SK-N-SH treated with all-trans-retinoic acid at 6 μM for 48 hours (cell line): ENCODE results near the gene CREBRF.
A peak's percentile ranks its signal among the peaks of the same experiment; 100 is the strongest.

Source experiments
- ATAC-seq: fragments of 200-7000 bp; cut with Tn5 transposase; 3 replicates; pipeline ENCODE4 v1.9.1; 2020; ENCODE audit warnings: mild to moderate bottlenecking, moderate library complexity
- ARNTL ChIP-seq: fragments of 450-650 bp; formaldehyde crosslinking; IDR thresholded peaks from 2 replicates; pipeline ENCODE4 v1.5.0; 2020; ENCODE audit warnings: low read depth, mild to moderate bottlenecking, moderate library complexity, borderline replicate concordance
- BACH2 ChIP-seq: fragments of 250-450 bp; sonication (Bioruptor Pico); IDR thresholded peaks from 2 replicates; pipeline ENCODE4 v1.9.0; 2021; ENCODE audit warnings: mild to moderate bottlenecking, borderline replicate concordance
- CREB5 ChIP-seq: fragments of 250-450 bp; sonication (Bioruptor Pico); IDR thresholded peaks from 2 replicates; pipeline ENCODE4 v1.5.1; 2020; ENCODE audit warnings: low read depth, mild to moderate bottlenecking, moderate library complexity
- CSDC2 ChIP-seq: fragments of 250-450 bp; sonication (Bioruptor Pico); IDR thresholded peaks from 2 replicates; pipeline ENCODE4 v1.5.0; 2020; ENCODE audit warnings: mild to moderate bottlenecking, moderate library complexity
- ESRRG ChIP-seq: fragments of 250-450 bp; sonication (Bioruptor Pico); IDR thresholded peaks from 2 replicates; pipeline ENCODE4 v1.6.1; 2021; ENCODE audit warnings: mild to moderate bottlenecking
- GLIS3 ChIP-seq: fragments of 250-450 bp; sonication (Bioruptor Pico); IDR thresholded peaks from 2 replicates; pipeline ENCODE4 v1.5.0; 2020; ENCODE audit warnings: mild to moderate bottlenecking, moderate library complexity
- ISL1 ChIP-seq: fragments of 250-450 bp; sonication (Bioruptor Pico); IDR thresholded peaks from 2 replicates; pipeline ENCODE4 v2.1.2; 2022; ENCODE audit warnings: mild to moderate bottlenecking, moderate library complexity
- PPARA ChIP-seq: fragments of 250-450 bp; sonication (Bioruptor Pico); IDR thresholded peaks from 2 replicates; pipeline ENCODE4 v1.5.0; 2020; ENCODE audit warnings: mild to moderate bottlenecking, borderline replicate concordance
- RARB ChIP-seq: fragments of 250-450 bp; sonication (Bioruptor Pico); IDR thresholded peaks from 2 replicates; pipeline ENCODE4 v1.8.0; 2021; ENCODE audit warnings: mild to moderate bottlenecking, moderate library complexity
- SNAI2 ChIP-seq: fragments of 250-450 bp; sonication (Bioruptor Pico); IDR thresholded peaks from 2 replicates; pipeline ENCODE4 v1.5.0; 2020; ENCODE audit warnings: mild to moderate bottlenecking, moderate library complexity
- TOX ChIP-seq: fragments of 250-450 bp; sonication (Bioruptor Pico); IDR thresholded peaks from 2 replicates; pipeline ENCODE4 v1.8.0; 2021; ENCODE audit warnings: mild to moderate bottlenecking, moderate library complexity, borderline replicate concordance
- ZC3H10 ChIP-seq: fragments of 250-450 bp; sonication (Bioruptor Pico); IDR thresholded peaks from 2 replicates; pipeline ENCODE4 v1.5.1; 2021; ENCODE audit warnings: mild to moderate bottlenecking, moderate library complexity
- ZFP30 ChIP-seq: fragments of 450-650 bp; formaldehyde crosslinking; IDR thresholded peaks from 2 replicates; pipeline ENCODE4 v1.5.0; 2022; ENCODE audit warnings: mild to moderate bottlenecking, moderate library complexity
- ZNF70 ChIP-seq: fragments of 450-650 bp; formaldehyde crosslinking; IDR thresholded peaks from 2 replicates; pipeline ENCODE4 v1.5.0; 2020; ENCODE audit warnings: mild to moderate bottlenecking, moderate library complexity
- TF ChIP-seq, protein P1 (sequence below): fragments of 250-450 bp; sonication (Bioruptor Pico); IDR thresholded peaks from 2 replicates; pipeline ENCODE4 v1.8.0; 2020; ENCODE audit warnings: mild to moderate bottlenecking, moderate library complexity, borderline replicate concordance
- TF ChIP-seq, protein P2 (sequence below): fragments of 250-450 bp; sonication (Bioruptor Pico); IDR thresholded peaks from 2 replicates; pipeline ENCODE4 v1.8.0; 2021; ENCODE audit warnings: low read depth, mild to moderate bottlenecking, moderate library complexity, borderline replicate concordance
- TF ChIP-seq, protein P3 (sequence below): fragments of 250-450 bp; sonication (Bioruptor Pico); IDR thresholded peaks from 2 replicates; pipeline ENCODE4 v1.5.1; 2021; ENCODE audit warnings: mild to moderate bottlenecking, moderate library complexity

CREBRF gene

GRCh38 chr5:173047838-173048105, 8.4 kb upstream of the CREBRF start:
- TF ChIP-seq ARNTL (CRISPR knock-in tag) (no peak), ZFP30 (CRISPR knock-in tag) (no peak)
- TF ChIP-seq, protein P1, sequence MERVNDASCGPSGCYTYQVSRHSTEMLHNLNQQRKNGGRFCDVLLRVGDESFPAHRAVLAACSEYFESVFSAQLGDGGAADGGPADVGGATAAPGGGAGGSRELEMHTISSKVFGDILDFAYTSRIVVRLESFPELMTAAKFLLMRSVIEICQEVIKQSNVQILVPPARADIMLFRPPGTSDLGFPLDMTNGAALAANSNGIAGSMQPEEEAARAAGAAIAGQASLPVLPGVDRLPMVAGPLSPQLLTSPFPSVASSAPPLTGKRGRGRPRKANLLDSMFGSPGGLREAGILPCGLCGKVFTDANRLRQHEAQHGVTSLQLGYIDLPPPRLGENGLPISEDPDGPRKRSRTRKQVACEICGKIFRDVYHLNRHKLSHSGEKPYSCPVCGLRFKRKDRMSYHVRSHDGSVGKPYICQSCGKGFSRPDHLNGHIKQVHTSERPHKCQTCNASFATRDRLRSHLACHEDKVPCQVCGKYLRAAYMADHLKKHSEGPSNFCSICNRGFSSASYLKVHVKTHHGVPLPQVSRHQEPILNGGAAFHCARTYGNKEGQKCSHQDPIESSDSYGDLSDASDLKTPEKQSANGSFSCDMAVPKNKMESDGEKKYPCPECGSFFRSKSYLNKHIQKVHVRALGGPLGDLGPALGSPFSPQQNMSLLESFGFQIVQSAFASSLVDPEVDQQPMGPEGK (CRISPR knock-in tag) = no peak
- TF ChIP-seq, protein P2, sequence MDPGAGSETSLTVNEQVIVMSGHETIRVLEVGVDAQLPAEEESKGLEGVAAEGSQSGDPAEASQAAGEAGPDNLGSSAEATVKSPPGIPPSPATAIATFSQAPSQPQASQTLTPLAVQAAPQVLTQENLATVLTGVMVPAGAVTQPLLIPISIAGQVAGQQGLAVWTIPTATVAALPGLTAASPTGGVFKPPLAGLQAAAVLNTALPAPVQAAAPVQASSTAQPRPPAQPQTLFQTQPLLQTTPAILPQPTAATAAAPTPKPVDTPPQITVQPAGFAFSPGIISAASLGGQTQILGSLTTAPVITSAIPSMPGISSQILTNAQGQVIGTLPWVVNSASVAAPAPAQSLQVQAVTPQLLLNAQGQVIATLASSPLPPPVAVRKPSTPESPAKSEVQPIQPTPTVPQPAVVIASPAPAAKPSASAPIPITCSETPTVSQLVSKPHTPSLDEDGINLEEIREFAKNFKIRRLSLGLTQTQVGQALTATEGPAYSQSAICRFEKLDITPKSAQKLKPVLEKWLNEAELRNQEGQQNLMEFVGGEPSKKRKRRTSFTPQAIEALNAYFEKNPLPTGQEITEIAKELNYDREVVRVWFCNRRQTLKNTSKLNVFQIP (CRISPR knock-in tag) = no peak
- TF ChIP-seq, all 23 proteins: peak for 0
- no peak for ATAC-seq

GRCh38 chr5:173050791-173051190, 5.4 kb upstream of the CREBRF start:
- peak; percentile 18 for ATAC-seq
- TF ChIP-seq CSDC2 (CRISPR knock-in tag) (no peak), ESRRG (no peak), ZNF70 (CRISPR knock-in tag) (no peak), ZFP30 (CRISPR knock-in tag) (no peak), ZC3H10 (no peak), ARNTL (CRISPR knock-in tag) (no peak), CREB5 (CRISPR knock-in tag) (no peak), ISL1 (no peak), GLIS3 (no peak), TOX (no peak), PPARA (no peak), RARB (CRISPR knock-in tag) (no peak), BACH2 (CRISPR knock-in tag) (no peak), SNAI2 (CRISPR knock-in tag) (no peak)
- TF ChIP-seq, protein P1 (CRISPR knock-in tag) = no peak
- TF ChIP-seq, protein P3, sequence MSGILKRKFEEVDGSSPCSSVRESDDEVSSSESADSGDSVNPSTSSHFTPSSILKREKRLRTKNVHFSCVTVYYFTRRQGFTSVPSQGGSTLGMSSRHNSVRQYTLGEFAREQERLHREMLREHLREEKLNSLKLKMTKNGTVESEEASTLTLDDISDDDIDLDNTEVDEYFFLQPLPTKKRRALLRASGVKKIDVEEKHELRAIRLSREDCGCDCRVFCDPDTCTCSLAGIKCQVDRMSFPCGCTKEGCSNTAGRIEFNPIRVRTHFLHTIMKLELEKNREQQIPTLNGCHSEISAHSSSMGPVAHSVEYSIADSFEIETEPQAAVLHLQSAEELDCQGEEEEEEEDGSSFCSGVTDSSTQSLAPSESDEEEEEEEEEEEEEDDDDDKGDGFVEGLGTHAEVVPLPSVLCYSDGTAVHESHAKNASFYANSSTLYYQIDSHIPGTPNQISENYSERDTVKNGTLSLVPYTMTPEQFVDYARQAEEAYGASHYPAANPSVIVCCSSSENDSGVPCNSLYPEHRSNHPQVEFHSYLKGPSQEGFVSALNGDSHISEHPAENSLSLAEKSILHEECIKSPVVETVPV = no peak
- TF ChIP-seq, protein P2 (CRISPR knock-in tag) = no peak
- TF ChIP-seq, all 23 proteins: peak for 0

- peak; percentile 26 for ATAC-seq
- TF ChIP-seq, protein P2 (CRISPR knock-in tag) = no peak
- TF ChIP-seq ISL1 (0 out of 2 replicates have a peak, but pooled peaks have one; percentile 25), ZFP30 (CRISPR knock-in tag) (no peak)
Observed at GRCh38 chr5:173051746-173052145, 4.4 kb upstream of the CREBRF start.
